SK-N-MC (cell line): ENCODE results near the gene TLDC2.

Experiments used
- DNase-seq: peaks from one replicate; pipeline ENCODE4 v3.0.0-alpha.2; 2011; ENCODE audit warnings: low read depth, low spot score
- H3K27ac ChIP-seq: fragments of 200-600 bp; sonication (generic); 2 replicates; pipeline ENCODE4 v1.5.1; 2016; ENCODE audit warnings: mixed run types
- H3K36me3 ChIP-seq: fragments of 200-600 bp; sonication (generic); 2 replicates; pipeline ENCODE4 v1.6.1; 2017; ENCODE audit warnings: antibody characterized with exemption, low read length, mixed read lengths; ENCODE audit not compliant: insufficient read depth
- H3K4me3 ChIP-seq: fragments of 200-600 bp; sonication (generic); 2 replicates; pipeline ENCODE4 v1.5.1; 2016
- H3K9ac ChIP-seq: fragments of 200-600 bp; sonication (generic); 2 replicates; pipeline ENCODE4 v1.8.0; 2017; ENCODE audit warnings: mixed run types, mixed read lengths; ENCODE audit not compliant: insufficient read length
- H3K9me3 ChIP-seq: fragments of 200-600 bp; sonication (generic); 2 replicates; pipeline ENCODE4 v1.6.1; 2017; ENCODE audit warnings: low read depth, mild to moderate bottlenecking, antibody characterized with exemption, low read length, moderate library complexity, mixed read lengths
- EZH2 ChIP-seq: fragments of 200-600 bp; sonication (generic); IDR thresholded peaks from one replicate; pipeline ENCODE4 v1.6.1; 2017; ENCODE audit warnings: antibody characterized with exemption
- FOXP2 ChIP-seq: optimal IDR thresholded peaks from 2 replicates; pipeline ENCODE3; 2011; ENCODE audit warnings: mild to moderate bottlenecking, moderate library complexity; ENCODE audit not compliant: insufficient read depth; ENCODE audit errors: extremely low read length, control extremely low read depth
- POLR2AphosphoS5 ChIP-seq: IDR thresholded peaks from 2 replicates; pipeline ENCODE4 v1.6.1; 2012; ENCODE audit warnings: mild to moderate bottlenecking, low read depth, low read length, borderline replicate concordance

TLDC2 gene

DNA sequence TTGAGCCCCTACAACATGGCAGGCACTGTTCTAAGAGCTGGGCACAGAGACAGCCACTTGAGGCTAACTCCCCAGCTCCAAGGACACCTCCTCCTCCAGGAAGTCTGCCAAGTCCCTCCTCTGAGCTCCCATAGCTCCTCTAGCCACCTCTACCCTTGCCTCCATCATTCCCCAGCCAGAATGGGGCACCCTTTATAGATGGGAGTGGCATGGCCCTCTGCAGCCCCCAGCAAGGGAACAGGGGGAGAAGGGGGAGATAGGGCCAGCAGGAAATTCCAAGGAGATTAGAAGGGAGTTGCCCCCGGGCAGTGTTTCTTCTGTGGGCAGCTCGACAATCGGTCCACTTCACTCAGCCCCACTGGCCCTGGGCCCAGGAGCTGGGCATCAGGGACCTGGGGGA, 19.7 kb upstream of the TLDC2 start:
- H3K36me3 ChIP-seq = no peaks in the 10 kb centered on the region
- no peak for DNase-seq
- no peak for TF ChIP-seq POLR2AphosphoS5
- TF ChIP-seq FOXP2 = no peak
- TF ChIP-seq EZH2 = no peak
- no peak overlapping the region for H3K9ac ChIP-seq
- no peaks in the 10 kb centered on the region for H3K9me3 ChIP-seq
- H3K4me3 ChIP-seq = no peak overlapping the region
- no peak overlapping the region for H3K27ac ChIP-seq

DNA sequence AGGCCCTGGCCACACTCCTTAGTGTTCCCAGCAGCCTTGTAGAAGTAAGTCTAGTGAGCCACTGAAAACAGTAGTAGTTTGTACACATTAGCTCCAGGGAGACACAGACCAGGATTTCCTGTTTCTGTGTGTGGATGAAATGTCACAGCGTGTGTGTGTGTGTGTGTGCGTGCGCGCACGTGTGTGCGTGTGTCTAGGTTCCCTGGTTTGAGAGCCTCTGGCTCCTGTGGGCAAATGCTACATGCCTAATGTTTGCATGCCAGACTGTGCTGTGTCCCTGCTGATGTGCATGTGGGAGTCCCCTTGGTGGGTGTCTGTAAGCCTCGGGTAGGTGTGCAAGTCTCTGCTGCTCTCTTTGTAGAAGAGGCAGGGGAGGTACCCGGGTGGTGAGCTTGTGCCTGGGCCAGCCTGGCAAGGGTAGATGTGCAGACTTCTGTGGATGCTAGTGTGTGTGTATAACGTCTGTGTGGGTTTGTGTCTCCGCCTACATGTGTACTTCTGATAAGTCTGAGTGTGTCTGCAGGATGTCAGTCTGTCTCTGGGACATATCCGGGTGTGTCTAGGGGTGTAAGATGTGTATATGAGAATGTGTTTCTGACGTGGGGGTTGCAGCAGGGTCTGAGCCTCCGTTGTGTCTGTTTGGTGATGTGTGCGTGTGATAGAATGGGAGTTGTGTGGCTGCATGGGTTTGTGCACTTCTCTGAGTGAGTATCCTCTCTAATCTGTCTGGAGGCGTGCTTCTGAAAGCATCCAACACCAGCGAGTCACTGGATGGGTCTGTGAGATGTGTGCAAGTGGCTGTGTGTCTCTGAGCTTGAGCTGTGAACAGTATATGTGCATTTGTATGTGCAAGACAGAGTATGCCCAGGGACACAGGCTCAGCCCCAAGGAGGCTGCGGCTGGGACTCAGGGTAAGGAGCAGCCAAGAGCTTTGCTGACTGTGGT, 19.0 kb upstream of the TLDC2 start:
- no peak for TF ChIP-seq FOXP2
- TF ChIP-seq POLR2AphosphoS5 = no peak
- TF ChIP-seq EZH2 = no peak
- H3K27ac ChIP-seq = no peak overlapping the region
- no peak overlapping the region for H3K9ac ChIP-seq
- H3K4me3 ChIP-seq = no peak overlapping the region
- no peaks in the 10 kb centered on the region for H3K36me3 ChIP-seq
- DNase-seq = no peak
- H3K9me3 ChIP-seq = no peaks in the 10 kb centered on the region

DNA sequence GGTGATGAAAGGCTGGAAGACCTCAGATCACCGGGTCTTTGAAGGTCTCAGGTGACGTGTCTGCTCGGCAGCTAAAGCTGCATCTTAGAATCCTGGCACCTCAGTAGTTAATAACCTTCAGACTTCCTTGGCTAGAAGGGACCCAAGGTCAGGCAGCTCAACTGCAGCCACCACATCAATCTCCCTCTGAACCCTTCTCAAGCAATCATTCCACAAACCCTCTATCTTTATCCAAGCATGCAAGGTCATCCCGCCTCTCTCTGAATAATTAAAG, 16.7 kb upstream of the TLDC2 start:
- no peak overlapping the region for H3K4me3 ChIP-seq
- TF ChIP-seq EZH2 (no peak), POLR2AphosphoS5 (no peak), FOXP2 (no peak)
- DNase-seq = no peak
- no peaks in the 10 kb centered on the region for H3K36me3 ChIP-seq
- no peaks in the 10 kb centered on the region for H3K9me3 ChIP-seq
- no peak overlapping the region for H3K27ac ChIP-seq
- no peak overlapping the region for H3K9ac ChIP-seq

DNA sequence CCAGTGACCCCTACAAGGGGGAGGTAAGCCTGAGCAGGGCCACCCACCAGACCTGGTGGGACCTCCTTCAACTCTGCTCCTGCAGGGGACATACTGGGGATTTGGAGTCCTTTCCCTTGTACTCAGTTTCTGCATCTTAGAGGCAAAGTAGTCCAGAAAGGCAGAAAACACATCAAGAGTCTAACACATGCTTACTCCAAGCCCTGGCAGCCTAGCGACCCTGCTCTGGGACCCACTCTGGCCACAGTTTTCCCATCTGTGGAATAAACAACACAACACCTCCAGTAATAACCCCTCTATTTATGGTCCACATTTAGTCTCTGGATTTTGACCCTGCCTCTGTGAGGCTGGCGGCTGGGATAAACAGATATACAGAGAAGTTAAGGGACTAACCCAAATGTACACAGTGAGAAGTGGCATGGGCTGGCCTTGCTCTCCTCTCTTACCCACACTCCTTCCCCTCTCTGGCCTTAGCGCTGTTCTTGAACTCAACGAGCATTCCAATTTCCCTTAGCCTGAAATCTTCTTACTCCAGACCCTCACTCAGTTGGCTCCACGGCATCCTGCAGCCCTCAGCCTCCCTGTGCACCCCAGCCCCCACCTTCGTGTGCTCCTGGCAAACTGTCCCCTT, 16.1 kb upstream of the TLDC2 start:
- TF ChIP-seq EZH2 (no peak), FOXP2 (no peak)
- Histone ChIP-seq H3K27ac (no peak overlapping the region; the same call in 1 of the 2 replicates), H3K9me3 (no peaks in the 10 kb centered on the region), H3K4me3 (no peak overlapping the region), H3K9ac (no peak overlapping the region), H3K36me3 (no peaks in the 10 kb centered on the region)
- no peak for DNase-seq

DNA sequence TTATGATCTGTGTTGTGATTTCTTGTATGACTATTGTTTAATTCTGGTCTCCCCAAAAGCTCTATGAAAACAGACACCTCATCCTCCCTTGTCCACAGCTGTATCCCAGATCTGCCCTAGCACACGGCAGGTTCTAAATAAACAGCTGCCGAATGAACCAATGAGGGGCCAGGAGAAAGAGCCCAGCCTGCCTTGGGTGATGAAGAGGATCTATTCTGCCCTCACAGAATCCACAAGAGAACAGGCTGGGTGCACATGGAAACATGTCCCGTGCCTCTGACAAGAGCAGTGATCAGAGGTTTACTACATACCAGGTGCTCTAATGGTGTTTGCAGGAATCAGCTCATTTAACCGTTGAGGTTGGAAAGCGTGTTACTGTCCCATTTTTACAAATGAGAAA, 15.6 kb upstream of the TLDC2 start:
- no peak for TF ChIP-seq EZH2
- no peak for TF ChIP-seq FOXP2
- no peak for TF ChIP-seq POLR2AphosphoS5
- no peak for DNase-seq
- Histone ChIP-seq H3K36me3 (no peaks in the 10 kb centered on the region), H3K4me3 (no peak overlapping the region), H3K9ac (no peak overlapping the region), H3K9me3 (no peaks in the 10 kb centered on the region), H3K27ac (no peak overlapping the region)

DNA sequence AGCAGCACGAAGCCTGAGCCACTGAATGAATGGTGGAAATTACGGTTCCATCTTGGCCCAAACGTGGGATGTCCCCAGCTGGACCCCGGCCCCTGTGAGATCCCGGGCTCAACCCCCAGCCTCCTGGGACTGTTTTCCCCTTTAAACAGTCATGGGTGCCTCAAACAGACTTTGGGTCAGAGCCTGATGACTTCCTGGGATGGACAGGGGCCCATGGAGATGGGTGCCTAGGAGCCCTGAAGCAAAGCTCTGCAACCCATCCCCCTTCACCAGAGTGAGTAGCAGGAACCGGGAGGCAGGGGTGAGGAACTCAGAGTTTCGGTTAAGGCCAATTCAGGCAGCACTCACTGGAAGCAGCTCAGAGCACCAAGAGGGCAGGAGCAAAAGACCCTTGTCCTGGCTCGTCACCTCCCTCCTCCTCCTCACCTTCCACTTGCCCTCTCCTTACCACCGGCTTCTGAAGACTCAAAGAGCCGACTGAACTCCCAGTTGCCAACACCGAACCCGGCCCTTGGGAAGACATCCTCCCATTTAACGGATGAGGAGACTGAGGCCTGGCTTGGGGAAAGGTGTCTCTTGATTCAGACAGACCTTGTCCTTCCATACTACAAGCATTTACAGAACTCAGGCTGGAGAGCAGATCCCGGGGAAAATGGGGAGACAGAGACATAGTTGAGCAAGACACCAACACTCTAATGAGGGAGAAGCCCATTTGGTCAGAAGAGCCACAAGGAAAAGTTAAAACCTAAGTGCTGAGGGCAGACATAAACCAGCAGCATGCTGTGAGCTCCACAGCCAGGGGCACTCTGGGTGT, 14.9 kb upstream of the TLDC2 start:
- H3K9me3 ChIP-seq = no peaks in the 10 kb centered on the region
- DNase-seq = no peak
- no peaks in the 10 kb centered on the region for H3K36me3 ChIP-seq
- H3K27ac ChIP-seq = no peak overlapping the region
- H3K4me3 ChIP-seq = no peak overlapping the region
- TF ChIP-seq FOXP2 = no peak
- no peak for TF ChIP-seq POLR2AphosphoS5
- no peak for TF ChIP-seq EZH2
- H3K9ac ChIP-seq = no peak overlapping the region

DNA sequence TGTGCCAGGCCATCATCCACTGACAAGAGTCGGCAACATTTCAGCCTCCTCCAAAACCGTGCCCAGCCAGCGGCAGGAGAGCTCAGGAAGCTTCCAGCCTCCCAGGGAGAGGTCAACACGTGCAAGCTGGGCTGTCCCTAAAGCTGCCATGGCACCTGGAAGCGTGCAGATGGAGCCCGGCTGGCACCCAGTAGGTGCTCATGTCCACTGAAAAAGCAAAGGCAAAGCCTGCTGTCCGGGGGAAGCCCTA, 14.4 kb upstream of the TLDC2 start:
- Histone ChIP-seq H3K4me3 (peak overlapping the region; percentile 75), H3K27ac (no peak overlapping the region)
- no peak for DNase-seq

DNA sequence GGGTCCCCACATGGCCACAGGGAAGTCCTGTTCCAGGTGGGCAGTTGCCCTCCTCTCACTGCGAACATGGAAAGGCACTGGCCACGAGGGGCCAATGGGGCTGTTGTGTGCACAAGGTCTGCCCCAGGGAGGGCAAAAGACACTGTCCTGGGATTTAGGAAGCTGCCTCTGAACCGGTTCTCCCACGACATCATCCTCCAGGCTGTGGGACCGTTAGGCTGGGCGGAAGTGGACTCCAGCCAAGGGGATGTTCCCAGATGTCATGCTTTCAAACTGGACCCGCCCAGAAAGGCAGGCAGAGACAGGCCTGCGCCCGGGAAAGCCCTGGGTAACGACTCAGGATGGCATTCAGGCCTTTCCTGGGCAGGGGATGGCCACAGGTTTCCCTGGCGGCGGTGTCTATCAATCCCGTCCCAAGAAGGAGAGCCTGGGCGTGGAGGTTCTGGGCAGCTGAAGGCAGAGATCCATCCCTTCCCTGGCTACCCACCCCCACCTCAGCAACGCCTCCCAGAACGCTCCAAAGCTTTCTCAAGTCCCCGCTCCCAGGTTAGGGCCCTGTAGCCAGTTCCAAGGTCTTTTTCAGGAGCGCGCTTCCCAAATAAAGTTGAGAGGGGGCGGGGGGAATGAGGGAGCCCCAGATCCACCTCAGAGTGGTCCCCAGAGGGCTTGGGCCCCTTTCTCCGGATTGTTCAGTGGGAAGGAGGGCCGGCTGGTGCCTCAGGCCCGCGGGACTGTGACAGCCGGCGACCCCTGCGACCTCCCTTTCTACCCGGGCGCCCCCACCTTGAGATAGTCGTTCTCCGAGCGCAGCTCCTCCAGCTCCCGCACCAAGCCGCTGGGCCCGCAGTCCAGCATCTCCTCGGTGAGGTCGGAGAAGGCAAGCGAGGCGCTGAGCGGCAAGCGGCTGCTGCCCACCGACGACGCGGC, 13.8 kb upstream of the TLDC2 start:
- Histone ChIP-seq H3K4me3 (peak overlapping the region; percentile 75), H3K36me3 (no peaks in the 10 kb centered on the region), H3K27ac (no peak overlapping the region), H3K9ac (peak overlapping the region; percentile 37), H3K9me3 (no peaks in the 10 kb centered on the region)
- TF ChIP-seq EZH2 (no peak), FOXP2 (no peak), POLR2AphosphoS5 (no peak)
- no peak for DNase-seq

More for the DNA sequence above, 14.4 kb upstream of the TLDC2 start:
- Histone ChIP-seq H3K9me3 (no peaks in the 10 kb centered on the region), H3K36me3 (no peaks in the 10 kb centered on the region), H3K9ac (no peak overlapping the region)
- TF ChIP-seq POLR2AphosphoS5 (no peak), FOXP2 (no peak), EZH2 (no peak)
